Effector memory CD8-positive, alpha-beta T cell (primary cell): ENCODE data around the gene CALN1.

Experiments used
- ATAC-seq: fragments of 150-1000 bp; cut with Tn5 transposase; replicated peaks from 2 replicates; pipeline ENCODE4 v1.10.0; 2021; ENCODE audit warnings: mild to moderate bottlenecking, moderate library complexity
- DNase-seq, 3 experiments: peaks; one replicate each; pipeline ENCODE4 v3.0.0; 2021
- H3K27ac Mint-ChIP-seq, 2 donors: one replicate each; pipeline ENCODE4 v1.8.0; 2022; ENCODE audit warnings: mild to moderate bottlenecking in 2 of 2, mixed read lengths in 2 of 2, moderate library complexity in 2 of 2
- H3K27me3 Mint-ChIP-seq, 2 donors: one replicate each; pipeline ENCODE4 v1.8.0; 2022; ENCODE audit warnings: mixed read lengths in 2 of 2
- H3K36me3 Mint-ChIP-seq: one replicate; pipeline ENCODE4 v1.8.0; 2022; ENCODE audit warnings: mild to moderate bottlenecking, moderate library complexity, mixed read lengths; ENCODE audit not compliant: insufficient read depth
- H3K4me1 Mint-ChIP-seq, 2 donors: one replicate each; pipeline ENCODE4 v1.8.0; 2022; ENCODE audit warnings: low read depth in 2 of 2, mixed read lengths in 2 of 2
- H3K4me3 Mint-ChIP-seq, 2 donors: one replicate each; pipeline ENCODE4 v1.8.0; 2022; ENCODE audit warnings: mild to moderate bottlenecking in 2 of 2, mixed read lengths in 2 of 2, moderate library complexity in 2 of 2
- H3K9me3 Mint-ChIP-seq, 2 donors: one replicate each; pipeline ENCODE4 v1.8.0; 2022; ENCODE audit warnings: mixed read lengths in 2 of 2

The CALN1 gene

GRCh38 chr7:72298091-72298490 lies 114.0 kb downstream of the CALN1 start:
- no peak overlapping the region for H3K4me3 Mint-ChIP-seq
- no peak overlapping the region for H3K27ac Mint-ChIP-seq
- H3K4me1 Mint-ChIP-seq: no peaks in the 10 kb centered on the region
- no peak for ATAC-seq
- DNase-seq: no peak
- peaks cover 2 to 7% of the 10 kb centered on the region in 2 donors for H3K9me3 Mint-ChIP-seq
- H3K36me3 Mint-ChIP-seq: no peaks in the 10 kb centered on the region
- no peaks in the 10 kb centered on the region for H3K27me3 Mint-ChIP-seq

DNA sequence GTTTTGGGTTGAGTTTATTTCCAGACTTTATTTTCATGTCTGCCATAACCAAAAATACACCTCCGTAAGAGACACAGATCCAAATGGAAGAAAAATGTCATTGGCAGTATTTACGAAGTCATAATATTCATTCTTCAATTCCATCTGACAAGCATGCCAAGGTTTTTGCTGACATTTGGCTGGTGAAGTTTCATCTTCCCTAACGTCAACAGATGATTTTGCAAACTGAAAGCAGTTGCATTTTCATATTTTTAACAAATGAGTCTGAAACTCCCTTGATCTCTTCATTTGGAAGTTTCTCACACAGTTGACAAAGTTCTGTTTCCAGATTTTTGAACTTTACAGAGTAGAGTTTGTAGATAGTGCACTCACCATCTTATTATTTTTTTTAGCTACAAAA lies 114.5 kb downstream of the CALN1 start:
- DNase-seq: no peak
- H3K27ac Mint-ChIP-seq: no peak overlapping the region
- H3K9me3 Mint-ChIP-seq: peaks cover 6 to 7% of the 10 kb centered on the region in 2 donors
- no peaks in the 10 kb centered on the region for H3K4me1 Mint-ChIP-seq
- no peak overlapping the region for H3K4me3 Mint-ChIP-seq
- H3K36me3 Mint-ChIP-seq: no peaks in the 10 kb centered on the region
- no peak for ATAC-seq
- H3K27me3 Mint-ChIP-seq: no peaks in the 10 kb centered on the region

GRCh38 chr7:72292794-72293193 lies 119.3 kb downstream of the CALN1 start:
- DNase-seq (no peak), ATAC-seq (no peak)
- Mint-ChIP-seq H3K27ac (no peak overlapping the region), H3K4me1 (no peaks in the 10 kb centered on the region), H3K27me3 (no peaks in the 10 kb centered on the region), H3K4me3 (no peak overlapping the region), H3K9me3 (peaks cover 7 to 14% of the 10 kb centered on the region in 2 donors), H3K36me3 (no peaks in the 10 kb centered on the region)

DNA sequence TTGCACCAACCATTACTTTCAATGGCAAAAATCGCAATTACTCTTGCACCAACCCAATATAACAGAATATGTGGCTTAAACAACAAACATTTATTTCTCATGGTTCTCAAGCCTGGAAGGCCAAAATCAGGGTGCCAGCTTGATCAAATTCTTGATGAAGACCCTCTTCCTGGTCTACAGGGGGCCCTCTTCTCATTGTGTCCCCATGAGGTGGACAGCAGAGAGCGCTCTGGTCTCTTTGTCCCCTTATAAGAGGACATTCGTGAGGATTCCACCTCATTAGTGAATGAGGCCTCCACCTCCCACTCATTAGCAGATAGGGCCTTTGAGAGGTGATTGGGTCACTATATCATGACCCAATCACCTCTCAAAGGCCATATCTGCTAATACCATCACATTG lies 120.0 kb downstream of the CALN1 start:
- H3K27ac Mint-ChIP-seq: no peak overlapping the region
- H3K4me1 Mint-ChIP-seq: no peaks in the 10 kb centered on the region
- peaks cover 7 to 14% of the 10 kb centered on the region in 2 donors for H3K9me3 Mint-ChIP-seq
- no peak overlapping the region for H3K4me3 Mint-ChIP-seq
- H3K36me3 Mint-ChIP-seq: no peaks in the 10 kb centered on the region
- DNase-seq (no peak), ATAC-seq (no peak)
- no peaks in the 10 kb centered on the region for H3K27me3 Mint-ChIP-seq

GRCh38 chr7:72286519-72286918 lies 125.6 kb downstream of the CALN1 start:
- no peak for ATAC-seq
- peaks cover 3 to 11% of the 10 kb centered on the region in 2 donors for H3K9me3 Mint-ChIP-seq
- no peaks in the 10 kb centered on the region for H3K4me1 Mint-ChIP-seq

GRCh38 chr7:72283309-72283708 lies 128.8 kb downstream of the CALN1 start:
- Mint-ChIP-seq H3K27me3 (no peaks in the 10 kb centered on the region), H3K4me1 (no peaks in the 10 kb centered on the region), H3K36me3 (no peaks in the 10 kb centered on the region), H3K9me3 (peaks cover 0 to 19% of the 10 kb centered on the region in 2 donors), H3K4me3 (no peak overlapping the region), H3K27ac (no peak overlapping the region)
- DNase-seq (no peak), ATAC-seq (no peak)

More at GRCh38 chr7:72286519-72286918, 125.6 kb downstream of the CALN1 start:
- no peak for DNase-seq
- Mint-ChIP-seq H3K4me3 (no peak overlapping the region), H3K27me3 (no peaks in the 10 kb centered on the region), H3K27ac (no peak overlapping the region), H3K36me3 (no peaks in the 10 kb centered on the region)

- Mint-ChIP-seq H3K4me3 (no peak overlapping the region), H3K4me1 (no peaks in the 10 kb centered on the region), H3K27me3 (no peaks in the 10 kb centered on the region), H3K27ac (no peak overlapping the region), H3K9me3 (peaks cover 6 to 24% of the 10 kb centered on the region in 2 donors), H3K36me3 (no peaks in the 10 kb centered on the region)
- ATAC-seq (no peak), DNase-seq (no peak)
Measured at GRCh38 chr7:72281308-72281707, 130.8 kb downstream of the CALN1 start.

GRCh38 chr7:72279203-72279602 lies 132.9 kb downstream of the CALN1 start:
- no peaks in the 10 kb centered on the region for H3K4me1 Mint-ChIP-seq
- no peak overlapping the region for H3K4me3 Mint-ChIP-seq
- H3K27ac Mint-ChIP-seq: no peak overlapping the region
- H3K27me3 Mint-ChIP-seq: no peaks in the 10 kb centered on the region
- H3K36me3 Mint-ChIP-seq: no peaks in the 10 kb centered on the region
- H3K9me3 Mint-ChIP-seq: peaks cover 6 to 37% of the 10 kb centered on the region in 2 donors
- DNase-seq (no peak), ATAC-seq (no peak)

- H3K36me3 Mint-ChIP-seq: no peaks in the 10 kb centered on the region
- H3K27ac Mint-ChIP-seq: peak overlapping the region in 1 of 2 donors; percentile 61
- no peak overlapping the region for H3K4me3 Mint-ChIP-seq
- H3K27me3 Mint-ChIP-seq: no peaks in the 10 kb centered on the region
- no peaks in the 10 kb centered on the region for H3K4me1 Mint-ChIP-seq
- H3K9me3 Mint-ChIP-seq: peaks cover 6 to 37% of the 10 kb centered on the region in 2 donors
- DNase-seq (no peak), ATAC-seq (no peak)
Measured at GRCh38 chr7:72278550-72278949, 133.6 kb downstream of the CALN1 start.

DNA sequence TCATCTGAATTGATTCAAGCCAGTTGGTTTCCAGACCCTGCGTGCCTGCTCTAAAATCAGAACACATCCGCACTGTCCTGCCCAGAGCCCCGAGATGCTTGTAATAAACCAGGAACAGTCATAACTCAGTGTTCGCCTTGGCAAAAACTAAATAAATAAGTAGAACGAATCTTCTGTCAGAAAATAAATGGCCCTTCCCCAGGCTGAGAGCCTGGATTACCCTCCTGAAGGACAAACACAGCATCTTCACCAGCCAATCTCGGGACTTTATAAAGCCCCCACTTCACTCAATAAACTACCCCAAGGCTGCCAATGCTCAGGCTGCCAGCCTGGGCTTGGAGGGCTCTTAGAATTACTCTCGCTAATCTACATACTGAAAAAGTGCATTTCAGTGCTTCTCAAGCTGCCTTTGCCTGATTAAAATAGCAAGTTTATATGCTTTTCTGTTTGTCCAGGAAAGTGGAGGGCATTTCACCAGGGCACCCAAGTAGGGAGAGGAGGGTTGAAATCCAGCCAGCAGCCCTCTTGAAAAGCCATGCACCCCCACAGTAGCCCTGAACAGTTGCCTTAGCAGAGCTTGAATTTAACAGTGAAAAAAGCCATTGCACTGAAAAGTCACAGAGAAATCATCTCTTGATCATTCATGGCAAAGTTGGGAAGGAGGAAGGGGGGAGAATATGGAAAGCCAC lies 136.6 kb downstream of the CALN1 start:
- DNase-seq (no peak), ATAC-seq (no peak)

DNA sequence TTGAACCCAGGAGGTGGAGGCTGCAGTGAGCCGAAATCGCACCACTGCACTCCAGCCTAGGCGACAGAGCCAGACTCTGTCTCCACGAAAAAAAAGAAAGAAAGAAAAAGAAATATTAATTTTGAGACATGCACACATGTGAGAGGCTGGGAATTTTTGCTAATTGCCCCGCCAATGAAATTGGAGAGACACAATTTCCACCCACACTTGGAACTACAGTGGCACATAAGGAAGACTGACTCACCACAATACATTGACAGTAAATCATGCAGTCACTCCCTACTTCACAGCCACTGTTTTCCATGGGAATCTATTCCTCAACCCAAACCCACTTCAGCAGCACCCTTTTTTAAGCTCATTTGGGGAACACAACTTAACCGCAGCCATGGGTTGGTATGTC lies 139.7 kb downstream of the CALN1 start:
- Mint-ChIP-seq H3K4me1 (no peaks in the 10 kb centered on the region), H3K36me3 (no peaks in the 10 kb centered on the region), H3K27ac (no peak overlapping the region), H3K9me3 (peaks cover 15 to 23% of the 10 kb centered on the region in 2 donors), H3K4me3 (no peak overlapping the region), H3K27me3 (no peaks in the 10 kb centered on the region)
- DNase-seq: no peak
- no peak for ATAC-seq

More for the DNA sequence above, 136.6 kb downstream of the CALN1 start:
- H3K27ac Mint-ChIP-seq: no peak overlapping the region
- H3K9me3 Mint-ChIP-seq: peaks cover 7 to 28% of the 10 kb centered on the region in 2 donors
- H3K36me3 Mint-ChIP-seq: no peaks in the 10 kb centered on the region
- H3K27me3 Mint-ChIP-seq: no peaks in the 10 kb centered on the region
- no peaks in the 10 kb centered on the region for H3K4me1 Mint-ChIP-seq
- H3K4me3 Mint-ChIP-seq: no peak overlapping the region

- Mint-ChIP-seq H3K36me3 (no peaks in the 10 kb centered on the region), H3K4me1 (no peaks in the 10 kb centered on the region), H3K4me3 (no peak overlapping the region), H3K27me3 (no peaks in the 10 kb centered on the region), H3K27ac (no peak overlapping the region), H3K9me3 (peaks cover 7 to 10% of the 10 kb centered on the region in 2 donors)
- ATAC-seq (no peak), DNase-seq (no peak)
Measured at GRCh38 chr7:72268796-72269195, 143.3 kb downstream of the CALN1 start.

DNA sequence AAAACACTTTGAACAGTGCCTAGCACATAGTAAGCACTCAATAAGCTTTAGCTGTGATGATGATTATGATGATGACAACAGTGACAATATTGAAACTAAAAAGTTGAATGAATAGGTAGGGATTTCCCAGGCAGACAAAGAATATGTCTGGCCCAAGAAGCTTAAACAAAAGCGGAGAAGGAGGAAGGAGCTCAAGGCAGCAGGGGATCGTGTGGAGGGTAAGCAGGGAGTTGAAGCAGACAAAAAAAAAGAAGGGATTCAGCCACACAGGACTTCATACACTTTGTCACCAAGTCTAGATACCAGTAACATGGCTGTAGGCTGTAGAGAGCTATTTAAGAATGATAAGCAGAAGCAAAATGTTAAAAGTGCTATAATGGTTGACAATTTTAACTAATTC lies 144.0 kb downstream of the CALN1 start:
- H3K9me3 Mint-ChIP-seq: peaks cover 7 to 10% of the 10 kb centered on the region in 2 donors
- H3K4me3 Mint-ChIP-seq: no peak overlapping the region
- H3K27ac Mint-ChIP-seq: no peak overlapping the region
- no peaks in the 10 kb centered on the region for H3K4me1 Mint-ChIP-seq
- DNase-seq (no peak), ATAC-seq (no peak)
- no peaks in the 10 kb centered on the region for H3K27me3 Mint-ChIP-seq
- no peaks in the 10 kb centered on the region for H3K36me3 Mint-ChIP-seq

DNA sequence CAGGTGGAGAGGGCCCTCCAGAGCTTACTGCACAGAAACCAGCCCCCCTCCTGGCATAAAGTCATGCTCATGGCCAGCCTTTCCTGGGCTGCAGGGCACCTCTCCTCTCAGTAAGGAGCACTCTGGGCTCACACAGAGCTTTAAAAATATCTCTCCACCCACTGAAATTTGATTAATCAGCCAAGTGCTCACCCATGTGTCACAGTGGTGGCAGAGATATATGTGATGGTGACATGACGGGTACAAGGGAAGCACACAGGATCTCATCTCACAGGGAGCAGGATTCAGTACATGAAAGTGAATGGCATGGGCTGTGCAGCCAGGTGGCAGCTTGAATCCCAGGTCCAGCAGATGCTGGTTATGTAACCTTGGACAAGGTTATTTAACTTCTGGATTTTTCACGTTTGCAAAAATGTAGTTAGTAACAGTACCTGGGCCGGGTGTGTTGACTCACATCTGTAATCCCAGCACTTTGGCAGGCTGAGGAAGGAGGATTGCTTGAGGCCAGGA lies 144.8 kb downstream of the CALN1 start:
- Mint-ChIP-seq H3K27ac (no peak overlapping the region), H3K4me3 (no peak overlapping the region), H3K9me3 (peaks cover 8 to 11% of the 10 kb centered on the region in 2 donors), H3K4me1 (no peaks in the 10 kb centered on the region), H3K27me3 (no peaks in the 10 kb centered on the region), H3K36me3 (no peaks in the 10 kb centered on the region)
- ATAC-seq (no peak), DNase-seq (no peak)
